Retinal pigment epithelial cell (primary cell): ENCODE results near the gene UCK1.
A peak's percentile ranks its signal among the peaks of the same experiment; 100 is the strongest.

Experiments
- DNase-seq: peaks from one replicate; pipeline ENCODE4 v3.0.0-alpha.2; 2010; ENCODE audit warnings: low read depth
- H3K4me3 ChIP-seq: 2 replicates; pipeline ENCODE4 v1.5.1; 2011; ENCODE audit warnings: mild to moderate bottlenecking, low read length, control low read depth, moderate library complexity
- CTCF ChIP-seq: conservative IDR thresholded peaks from 2 replicates; pipeline ENCODE4 v1.5.1; 2011; ENCODE audit warnings: low read depth, low read length, control low read depth, inconsistent platforms

UCK1 gene

GRCh38 chr9:131477816-131478419, 53.1 kb downstream of the UCK1 start:
- TF ChIP-seq CTCF, result no peak
- DNase-seq, result no peak
- no peak overlapping the region for H3K4me3 ChIP-seq

- no peak overlapping the region for H3K4me3 ChIP-seq
- no peak for TF ChIP-seq CTCF
- DNase-seq, result no peak
These were observed 53.7 kb downstream of the UCK1 start for GRCh38 chr9:131477367-131477766.

- no peak overlapping the region for H3K4me3 ChIP-seq
- TF ChIP-seq CTCF, result no peak
- DNase-seq, result no peak
These were observed 54.2 kb downstream of the UCK1 start for GRCh38 chr9:131476777-131477345.

- peak; percentile 43 for TF ChIP-seq CTCF
- H3K4me3 ChIP-seq, result no peak overlapping the region
- DNase-seq, result no peak
These were observed 54.9 kb downstream of the UCK1 start for GRCh38 chr9:131475956-131476776.

GRCh38 chr9:131475111-131475955, 55.7 kb downstream of the UCK1 start:
- no peak overlapping the region for H3K4me3 ChIP-seq
- no peak for TF ChIP-seq CTCF
- no peak for DNase-seq

GRCh38 chr9:131474711-131475110, 56.4 kb downstream of the UCK1 start:
- TF ChIP-seq CTCF, result no peak
- no peak for DNase-seq
- H3K4me3 ChIP-seq, result no peak overlapping the region
